G401 (cell line): ENCODE results near the gene ARHGEF4. TPM values are rescaled to one million over a fixed set of nuclear protein-coding genes. Genes with fewer than 3 reads are reported as not detected.

Source experiments
- DNase-seq: peaks from one replicate; pipeline ENCODE4 v3.0.0-alpha.2; 2015; ENCODE audit warnings: low spot score
- in situ Hi-C: cut with HindIII; loops from 2 replicates; pipeline ENCODE4 v1.10.0; 2016; ENCODE audit warnings: low sequenced_read_pairs, mixed read lengths
- total RNA-seq: library from RNA; depleted of rRNA; stranded (reverse); fragments of >200 nt; shearing (Covaris generic); gene quantifications from 2 replicates; pipeline ENCODE4 v1.2.3, GENCODE V29; 2014; rRNA removed

ARHGEF4 gene
- total RNA-seq, 1 experiment from 2014 or later, result 0.10 TPM

DNA sequence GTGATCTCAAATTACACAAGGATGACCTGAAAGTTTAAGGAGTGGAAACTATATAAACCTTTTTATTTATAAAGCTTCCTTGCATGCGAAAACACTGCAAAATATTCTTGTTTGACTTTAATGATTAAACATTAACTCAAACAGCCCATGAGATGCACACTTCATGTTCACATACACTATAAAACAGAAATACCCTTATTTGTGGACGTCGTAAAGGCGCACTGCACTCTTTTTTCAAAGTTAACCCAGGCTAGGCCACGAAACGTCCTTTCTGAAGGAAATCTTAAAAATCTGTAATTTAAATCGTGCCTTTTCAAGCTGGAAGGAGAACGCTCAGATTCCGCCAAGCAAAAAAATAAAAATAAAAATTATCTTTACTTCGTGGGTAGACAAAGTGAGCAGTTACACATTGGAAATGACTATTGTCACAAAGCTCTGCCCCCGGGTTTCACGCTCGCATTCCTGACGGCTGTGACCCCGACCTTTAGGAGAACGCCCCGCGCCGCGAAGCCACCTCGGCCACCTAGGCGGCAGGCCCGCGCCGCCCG lies 255.8 kb downstream of the ARHGEF4 start:
- in situ Hi-C loops, result no loop called here
- DNase-seq, result no peak

DNA sequence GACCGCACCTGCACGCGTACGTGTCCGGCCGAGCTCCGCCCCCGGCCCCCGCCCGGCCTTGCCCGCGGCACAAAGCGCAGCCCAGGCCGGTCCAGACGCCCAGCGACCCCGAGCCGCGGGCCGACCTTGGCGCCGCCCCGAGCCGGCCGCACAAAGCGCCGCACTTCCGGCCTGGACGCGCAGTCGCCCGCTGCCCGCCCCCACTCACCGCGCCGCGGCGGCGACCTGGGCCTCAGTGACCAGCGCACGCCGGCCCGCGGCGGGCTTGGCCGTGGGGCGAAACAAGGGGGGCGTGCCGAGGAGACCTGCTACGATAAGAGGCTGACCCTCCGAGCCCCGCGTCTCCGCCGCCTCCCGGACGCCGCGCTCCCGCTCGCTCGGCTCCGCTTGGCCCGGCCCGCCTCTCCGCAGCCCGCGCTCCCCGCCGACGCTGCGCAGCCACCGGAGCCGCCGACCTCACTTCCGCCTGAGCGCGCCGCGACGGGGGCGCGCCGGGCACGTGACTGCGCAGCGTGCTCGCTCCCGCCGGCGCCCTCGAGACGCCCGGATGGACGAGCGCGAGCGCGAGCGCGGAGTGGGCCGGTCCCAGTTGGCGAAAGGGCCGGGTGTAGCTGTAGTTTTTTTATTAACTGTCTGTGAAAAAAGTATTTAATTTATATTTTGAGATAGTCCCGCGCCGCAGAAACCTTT lies 256.4 kb downstream of the ARHGEF4 start, which contains the start of gene FAM168B:
Gene FAM168B, minus strand, starts transcription at position 455 of the 690 bp plus-strand sequence. CDS start 10,814 bp downstream, outside the sequence.
- in situ Hi-C loops, result no loop called here

DNA sequence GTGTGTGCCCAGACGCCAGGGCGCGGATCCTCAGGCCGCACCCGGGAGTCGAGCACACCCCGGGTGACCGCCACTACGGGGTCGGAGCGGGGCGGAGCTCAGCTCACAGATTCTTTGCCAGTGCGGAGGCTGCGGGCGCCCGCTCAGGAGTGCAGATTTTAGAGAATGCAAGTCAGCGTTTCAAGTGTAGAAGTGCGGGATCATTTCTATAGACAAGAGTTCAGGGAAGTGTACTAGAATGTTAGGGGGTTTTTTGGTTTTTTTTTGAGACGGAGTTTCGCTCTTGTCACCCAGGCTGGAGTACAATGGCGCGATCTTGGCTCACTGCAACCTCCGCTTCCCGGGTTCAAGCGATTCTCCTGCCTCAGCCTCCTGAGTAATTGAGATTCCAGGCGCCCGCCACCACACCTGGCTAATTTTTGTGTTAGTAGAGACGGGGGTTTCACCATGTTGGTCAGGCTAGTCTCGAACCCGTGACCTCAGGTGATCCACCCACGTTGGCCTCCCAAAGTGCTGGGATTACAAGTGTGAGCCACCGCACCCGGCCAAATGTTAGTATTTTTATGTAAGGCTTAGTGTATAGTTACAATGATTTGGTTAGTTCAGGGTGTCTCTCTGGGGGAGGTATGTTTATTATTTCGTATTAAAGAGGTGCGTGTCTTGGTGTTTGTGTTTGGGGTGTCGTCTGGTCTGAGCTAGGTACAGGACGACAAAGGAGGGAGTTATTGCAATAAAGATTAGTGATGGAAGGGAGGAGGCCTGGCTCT lies 257.2 kb downstream of the ARHGEF4 start:
- DNase-seq, result no peak
- in situ Hi-C loops, result no loop called here

More for the DNA sequence above, 256.4 kb downstream of the ARHGEF4 start, which contains the start of gene FAM168B:
- peak; percentile 77 for DNase-seq

DNA sequence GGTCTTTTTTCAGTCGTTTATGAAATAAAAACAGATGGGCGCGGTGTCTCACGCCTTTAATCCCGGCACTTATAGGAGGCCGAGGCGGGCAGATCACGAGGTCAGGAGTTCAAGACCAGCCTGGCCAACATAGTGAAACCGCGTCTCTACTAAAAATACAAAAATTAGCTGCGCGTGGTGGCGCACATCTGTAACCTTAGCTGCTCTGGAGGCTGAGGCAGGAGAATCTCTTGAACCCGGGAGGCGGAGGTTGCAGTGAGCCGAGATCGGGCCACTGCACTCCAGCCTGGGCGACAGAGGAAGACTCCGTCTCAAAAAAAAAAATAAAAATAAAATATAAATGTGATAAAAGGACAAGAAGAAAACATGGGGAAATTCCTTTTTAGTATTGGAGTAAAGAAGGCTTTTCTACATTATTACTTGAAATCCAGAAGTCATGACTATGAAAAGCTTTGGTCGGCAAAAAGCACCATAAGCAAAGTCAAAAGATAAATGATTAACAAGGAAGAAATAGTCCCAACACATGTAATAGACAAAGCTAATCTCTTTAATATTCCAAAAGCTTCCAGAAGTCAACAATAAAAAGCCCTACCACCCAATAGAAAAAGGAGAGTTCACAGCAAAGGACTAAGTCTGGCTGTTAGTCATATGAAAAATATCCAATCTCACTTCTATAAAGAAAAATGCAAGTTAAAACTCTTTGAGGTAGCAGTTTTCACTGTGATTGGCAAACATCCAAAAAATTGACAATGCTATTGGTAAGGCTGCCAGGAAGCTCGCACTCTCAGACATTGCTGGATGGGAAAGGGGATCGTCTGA lies 258.0 kb downstream of the ARHGEF4 start:
- in situ Hi-C loops, result no loop called here

More for the DNA sequence above, 258.0 kb downstream of the ARHGEF4 start:
- peak; percentile 11 for DNase-seq

Other genes starting within 250 kb of the ARHGEF4 start
- not detected in 2 replicates for gene CFC1, start 237.3 kb upstream of the ARHGEF4 start, total RNA-seq
- not detected in 2 replicates for gene POTEJ, start 225.5 kb upstream of the ARHGEF4 start, total RNA-seq
- not detected in 2 replicates for gene GPR148, start 107.8 kb upstream of the ARHGEF4 start, total RNA-seq
- not detected in 2 replicates for gene AMER3, start 81.4 kb upstream of the ARHGEF4 start, total RNA-seq